ENCODE measurements around the gene KSR1.

GRCh38 chr17:27565874-27566670 is 109.8 kb downstream of the KSR1 start:
- TF ChIP-seq CTCF (IDR thresholded peaks at IDR 0.05) (no peak), POLR2A (IDR thresholded peaks at IDR 0.05) (no peak)
